Measurements from ENCODE around the gene MYL7. TPM values are rescaled to one million over a fixed set of nuclear protein-coding genes. Genes with fewer than 3 reads are reported as not detected.

MYL7 gene
- total and polyA plus RNA-seq, 2 donors (not counting 3 experiments of a cell fraction or from before 2014, with no cell fraction given): not detected

- no peaks in the 10 kb centered on the region for H4K20me1 ChIP-seq (replicated peaks; ENCODE audit: control insufficient read depth, extremely low read depth, insufficient read depth, low read length)
- DNase-seq (ENCODE audit: low read depth, low spot score) (no peak), FAIRE-seq (no peak)
- H3K36me3 ChIP-seq (ENCODE audit: control insufficient read depth in 2 of 2, extremely low read depth in 1 of 2, insufficient read depth in 2 of 2, low read length in 2 of 2): no peaks in the 10 kb centered on the region
- CTCF ChIA-PET: interaction anchor here (0.8 to 1.3 kb wide), 3 partner anchors 13 to 75 kb away, joined by 3 read pairs; no protein-coding TSS in a partner anchor
- TF ChIP-seq, protein P1, sequence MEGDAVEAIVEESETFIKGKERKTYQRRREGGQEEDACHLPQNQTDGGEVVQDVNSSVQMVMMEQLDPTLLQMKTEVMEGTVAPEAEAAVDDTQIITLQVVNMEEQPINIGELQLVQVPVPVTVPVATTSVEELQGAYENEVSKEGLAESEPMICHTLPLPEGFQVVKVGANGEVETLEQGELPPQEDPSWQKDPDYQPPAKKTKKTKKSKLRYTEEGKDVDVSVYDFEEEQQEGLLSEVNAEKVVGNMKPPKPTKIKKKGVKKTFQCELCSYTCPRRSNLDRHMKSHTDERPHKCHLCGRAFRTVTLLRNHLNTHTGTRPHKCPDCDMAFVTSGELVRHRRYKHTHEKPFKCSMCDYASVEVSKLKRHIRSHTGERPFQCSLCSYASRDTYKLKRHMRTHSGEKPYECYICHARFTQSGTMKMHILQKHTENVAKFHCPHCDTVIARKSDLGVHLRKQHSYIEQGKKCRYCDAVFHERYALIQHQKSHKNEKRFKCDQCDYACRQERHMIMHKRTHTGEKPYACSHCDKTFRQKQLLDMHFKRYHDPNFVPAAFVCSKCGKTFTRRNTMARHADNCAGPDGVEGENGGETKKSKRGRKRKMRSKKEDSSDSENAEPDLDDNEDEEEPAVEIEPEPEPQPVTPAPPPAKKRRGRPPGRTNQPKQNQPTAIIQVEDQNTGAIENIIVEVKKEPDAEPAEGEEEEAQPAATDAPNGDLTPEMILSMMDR (IDR thresholded peaks at IDR 0.05; ENCODE audit: extremely low read depth in 1 of 2, insufficient read depth in 1 of 2, low read depth in 1 of 2, low read length in 2 of 2): no peak
- TF ChIP-seq JUN (IDR thresholded peaks at IDR 0.05; ENCODE audit: borderline replicate concordance, insufficient read depth, insufficient read length, low read depth) (no peak), POLR2AphosphoS5 (IDR thresholded peaks at IDR 0.05; ENCODE audit: insufficient read depth, low read depth, low read length) (no peak), POLR2A (IDR thresholded peaks at IDR 0.05; ENCODE audit: low read depth, low read length) (no peak), EZH2 (IDR thresholded peaks at IDR 0.05; ENCODE audit: borderline replicate concordance, low read depth, low read length, severe bottlenecking) (no peak), GATA2 (IDR thresholded peaks at IDR 0.05; ENCODE audit: insufficient read depth, insufficient read length, low read depth, low read length) (no peak), FOS (IDR thresholded peaks at IDR 0.05; ENCODE audit: borderline replicate concordance, insufficient read depth, low read length) (no peak), MAX (IDR thresholded peaks at IDR 0.05; ENCODE audit: insufficient read depth, insufficient read length) (no peak), MYC (IDR thresholded peaks at IDR 0.05; ENCODE audit: low read depth, low read length) (no peak)
- no peak overlapping the region for H3K4me3 ChIP-seq (replicated peaks in 1 of 3; ENCODE audit: insufficient read depth in 1 of 3, low read depth in 1 of 3, low read length in 3 of 3)
- H3K9me3 ChIP-seq (replicated peaks; ENCODE audit: control insufficient read depth, insufficient read depth, low read length): no peaks in the 10 kb centered on the region
- BruUV-seq (replicated peaks): no TSS peak
- peaks cover 5% of the 10 kb centered on the region for H3K79me2 ChIP-seq (ENCODE audit: control insufficient read depth, insufficient read depth, low read length)
- intact Hi-C loops (cut with micrococcal nuclease): no loop called here
- H3K9ac ChIP-seq (replicated peaks; ENCODE audit: extremely low read depth, insufficient read depth, low read length): no peak overlapping the region
- dilution Hi-C loops (cut with MboI; ENCODE audit: extremely low pct_ligation_motif_present, low sequenced_read_pairs): no loop called here
- H3K27me3 ChIP-seq (ENCODE audit: control insufficient read depth in 2 of 2, insufficient read depth in 2 of 2, low read length in 2 of 2): no peaks in the 10 kb centered on the region
- H3K4me1 ChIP-seq (ENCODE audit: control insufficient read depth, extremely low read depth, insufficient read depth, low read length): peaks cover 3% of the 10 kb centered on the region
- H2AFZ ChIP-seq (ENCODE audit: low read depth, low read length): no peak overlapping the region
- H3K4me2 ChIP-seq (ENCODE audit: insufficient read depth, low read length): no peak overlapping the region
- H3K9me1 ChIP-seq (replicated peaks; ENCODE audit: control insufficient read depth, extremely low read depth, insufficient read depth, low read length): no peaks in the 10 kb centered on the region
- POLR2A ChIA-PET: no interaction called here
- no peak overlapping the region for H3K27ac ChIP-seq (ENCODE audit: insufficient read depth, low read depth, low read length)
Measured at GRCh38 chr7:44101966-44102845, 38.9 kb downstream of the MYL7 start.

Measured in endothelial cell of umbilical vein (primary cell).